Activated CD4-positive, alpha-beta T cell treated with anti-CD3 and anti-CD28 coated beads, Interleukin-2, amount 50 U/mL, for 1 hour (primary cell): ENCODE results near the gene ATOH8.

ENCODE experiments used
- DNase-seq: peaks from one replicate; pipeline ENCODE4 v3.0.0-alpha.2; 2020

Gene ATOH8

GRCh38 chr2:85834466-85834865 lies 80.7 kb downstream of the ATOH8 start:
- DNase-seq, result no peak
